SK-N-SH (cell line): ENCODE measurements around the gene C9orf78. TPM values are rescaled to one million over a fixed set of nuclear protein-coding genes. Genes with fewer than 3 reads are reported as not detected.

ENCODE experiments used
- CTCF ChIA-PET: fragments of 300-600, 350-600 bp; formaldehyde crosslinking; extraction: SDS; loops from one replicate; lab custom pipeline; 2021; lab: Yijun Ruan, JAX
- POLR2A ChIA-PET: fragments of 350-600 bp; sonication (Branson Sonifier 250); formaldehyde crosslinking; extraction: SDS; loops from one replicate; lab custom pipeline; 2020; ENCODE audit warnings: antibody characterized with exemption, inconsistent platforms; lab: Yijun Ruan, JAX
- DNase-seq: peaks from one replicate; pipeline ENCODE4 v3.0.0; 2012
- H2AFZ ChIP-seq: fragments of 200-600 bp; sonication (generic); 2 replicates; pipeline ENCODE4 v1.8.1; 2016; ENCODE audit warnings: antibody characterized with exemption, mild to moderate bottlenecking, low read depth
- H3F3A ChIP-seq: fragments of 200-600 bp; sonication (generic); replicated peaks from 2 replicates; pipeline ENCODE3; 2016; ENCODE audit warnings: antibody characterized with exemption, mild to moderate bottlenecking; ENCODE audit not compliant: insufficient read depth
- H3K27ac ChIP-seq, 2 experiments: fragments of 200-500 bp in 1 of 2; fragments of 200-600 bp in 1 of 2; sonication (Bioruptor generic) in 1 of 2; sonication (generic), shearing (Covaris generic) in 1 of 2; 2 replicates each; pipeline versions ENCODE4 v1.5.1 to v1.6.1; 2014 to 2016; ENCODE audit warnings: low read depth in 2 of 2, inconsistent platforms in 1 of 2, low read length in 1 of 2, mild to moderate bottlenecking in 1 of 2, mixed read lengths in 1 of 2
- H3K27me3 ChIP-seq: fragments of 200-600 bp; sonication (generic), shearing (Covaris generic); 2 replicates; pipeline ENCODE4 v1.6.1; 2016; ENCODE audit warnings: mixed run types; ENCODE audit not compliant: insufficient read depth
- H3K36me3 ChIP-seq, 2 experiments: fragments of 200-500 bp in 1 of 2; fragments of 200-600 bp in 1 of 2; sonication (Bioruptor generic) in 1 of 2; sonication (generic) in 1 of 2; replicated peaks in 1 of 2; 2 replicates each; pipeline versions ENCODE3 to v1.5.1; 2014 to 2016; ENCODE audit warnings: low read length in 1 of 2, mild to moderate bottlenecking in 1 of 2; ENCODE audit not compliant: insufficient read depth in 2 of 2, control insufficient read depth in 1 of 2
- H3K4me1 ChIP-seq, 2 experiments: fragments of 200-500 bp in 1 of 2; fragments of 200-600 bp in 1 of 2; sonication (Bioruptor generic) in 1 of 2; sonication (generic), shearing (Covaris generic) in 1 of 2; 2 replicates each; pipeline versions ENCODE4 v1.5.1 to v1.6.1; 2014 to 2016; ENCODE audit warnings: low read depth in 1 of 2, low read length in 1 of 2, mixed run types in 1 of 2; ENCODE audit not compliant: insufficient read depth in 2 of 2, control insufficient read depth in 1 of 2
- H3K4me2 ChIP-seq: fragments of 200-600 bp; sonication (generic), shearing (Covaris generic); 2 replicates; pipeline ENCODE4 v1.6.1; 2017; ENCODE audit warnings: mixed run types
- H3K4me3 ChIP-seq, 2 experiments: fragments of 200-500 bp in 1 of 2; fragments of 200-600 bp in 1 of 2; sonication (Bioruptor generic) in 1 of 2; sonication (generic), shearing (Covaris generic) in 1 of 2; 2 replicates each; pipeline versions ENCODE4 v1.5.1 to v1.8.1; 2014 to 2016; ENCODE audit warnings: low read depth in 2 of 2, inconsistent platforms in 1 of 2, low read length in 1 of 2, mild to moderate bottlenecking in 1 of 2, mixed read lengths in 1 of 2, moderate library complexity in 1 of 2
- H3K79me2 ChIP-seq: fragments of 200-600 bp; sonication (generic); 2 replicates; pipeline ENCODE4 v1.8.1; 2017; ENCODE audit warnings: mild to moderate bottlenecking; ENCODE audit not compliant: insufficient read depth
- H3K9ac ChIP-seq: fragments of 200-600 bp; sonication (generic); 2 replicates; pipeline ENCODE4 v1.6.1; 2017; ENCODE audit warnings: mixed run types
- H3K9me2 ChIP-seq: fragments of 200-600 bp; sonication (generic); 2 replicates; pipeline ENCODE4 v1.6.1; 2017; ENCODE audit warnings: mixed run types
- H3K9me3 ChIP-seq: fragments of 200-600 bp; sonication (generic); 2 replicates; pipeline ENCODE4 v1.6.1; 2017; ENCODE audit warnings: mixed run types, mild to moderate bottlenecking, moderate library complexity
- H4K20me1 ChIP-seq: fragments of 200-600 bp; sonication (generic); 2 replicates; pipeline ENCODE4 v1.6.1; 2017; ENCODE audit warnings: mild to moderate bottlenecking, mixed run types; ENCODE audit not compliant: insufficient read depth
- ELF1 ChIP-seq: IDR thresholded peaks from 2 replicates; pipeline ENCODE4 v1.4.0; 2012
- EP300 ChIP-seq, 2 experiments: IDR thresholded peaks; 2 replicates each; pipeline versions ENCODE4 v1.4.0 to v1.6.1; 2012; ENCODE audit warnings: borderline replicate concordance in 1 of 2, low read depth in 1 of 2, low read length in 1 of 2
- EZH2phosphoT487 ChIP-seq: fragments of 200-600 bp; sonication (generic); IDR thresholded peaks from 2 replicates; pipeline ENCODE4 v1.6.1; 2017; ENCODE audit warnings: low read depth, mixed run types, mild to moderate bottlenecking, antibody characterized with exemption, moderate library complexity, borderline replicate concordance
- FOXJ3 ChIP-seq: sonication (generic); formaldehyde crosslinking; IDR thresholded peaks from 2 replicates; pipeline ENCODE4 v1.5.1; 2020; ENCODE audit warnings: mild to moderate bottlenecking, missing genetic modification reagents
- FOXM1 ChIP-seq: IDR thresholded peaks from 2 replicates; pipeline ENCODE4 v1.4.0; 2012; ENCODE audit warnings: low read depth, mild to moderate bottlenecking
- GABPA ChIP-seq: IDR thresholded peaks from 2 replicates; pipeline ENCODE4 v1.4.0; 2012; ENCODE audit warnings: low read depth, mild to moderate bottlenecking
- JUND ChIP-seq: IDR thresholded peaks from 2 replicates; pipeline ENCODE4 v1.4.0; 2012
- MAX ChIP-seq: IDR thresholded peaks from 2 replicates; pipeline ENCODE4 v1.4.0; 2012; ENCODE audit warnings: low read depth
- MEF2A ChIP-seq: IDR thresholded peaks from 2 replicates; pipeline ENCODE4 v1.4.0; 2012; ENCODE audit warnings: low read depth, borderline replicate concordance
- MXI1 ChIP-seq: IDR thresholded peaks from 2 replicates; pipeline ENCODE4 v1.6.1; 2012; ENCODE audit warnings: mild to moderate bottlenecking, low read depth, low read length, improper control_type of control experiment
- PBX3 ChIP-seq: IDR thresholded peaks from 2 replicates; pipeline ENCODE4; 2012
- RAD21 ChIP-seq: IDR thresholded peaks from 2 replicates; pipeline ENCODE4 v1.6.1; 2012; ENCODE audit warnings: mild to moderate bottlenecking, low read length
- RFX5 ChIP-seq: IDR thresholded peaks from 2 replicates; pipeline ENCODE4 v1.6.1; 2012; ENCODE audit warnings: mild to moderate bottlenecking, improper control_type of control experiment, low read length
- SMC3 ChIP-seq: IDR thresholded peaks from 2 replicates; pipeline ENCODE4 v1.6.1; 2012; ENCODE audit warnings: low read depth, low read length, improper control_type of control experiment
- TAF1 ChIP-seq: IDR thresholded peaks from 2 replicates; pipeline ENCODE4 v1.6.1; 2012; ENCODE audit warnings: low read depth, mild to moderate bottlenecking, low read length, moderate library complexity, borderline replicate concordance
- USF1 ChIP-seq: IDR thresholded peaks from 2 replicates; pipeline ENCODE4 v1.4.0; 2012; ENCODE audit warnings: low read depth, borderline replicate concordance
- WGBS: methylation state at CpG from one replicate; pipeline ENCODE4 v1.1.6; 2017; ENCODE audit warnings: low lambda C conversion rate; 5-methylcytosine and 5-hydroxymethylcytosine counted together
- polyA plus RNA-seq, 3 experiments: library from polyadenylated mRNA; depleted of rRNA; stranded (reverse); fragments of >200 nt; gene quantifications; 2 replicates each; pipeline ENCODE4 v1.2.3, GENCODE V29; 2012
- TF ChIP-seq, protein P1 (sequence below): fragments of 150-350 bp; IDR thresholded peaks from 2 replicates; pipeline ENCODE4 v1.6.1; 2016; ENCODE audit warnings: mild to moderate bottlenecking, low read depth, low read length
- TF ChIP-seq, protein P2 (sequence below): fragments of 150-350 bp; IDR thresholded peaks from 2 replicates; pipeline ENCODE4 v1.6.1; 2017; ENCODE audit warnings: antibody characterized with exemption, low read length, low read depth, borderline replicate concordance

Gene C9orf78
- polyA plus RNA-seq, 1 of the 3 experiments (the other 2 are of a cell fraction), result 59.2 TPM

DNA sequence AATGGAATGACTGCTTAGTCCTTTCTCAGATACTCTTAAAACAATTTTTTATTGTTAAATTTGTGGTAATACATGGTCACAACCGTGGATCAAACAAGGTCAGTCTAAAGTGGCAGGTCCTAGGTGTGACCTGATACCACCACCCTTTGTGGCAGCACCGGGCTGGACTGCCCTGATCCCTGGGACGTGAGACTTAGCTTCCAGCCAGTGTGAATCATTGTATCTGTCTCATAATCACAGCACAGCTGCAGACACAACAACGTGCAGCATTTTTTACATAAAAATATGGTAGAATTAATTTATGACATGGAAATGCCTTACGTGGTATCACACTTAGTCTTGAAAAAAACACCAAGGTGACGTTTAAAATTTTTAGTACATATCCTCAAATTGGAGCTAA, 24.3 kb downstream of the C9orf78 start:
- no peak overlapping the region for H3K4me3 ChIP-seq
- WGBS, result 77% methylated on average over 6 of the region's 6 CpGs
- peaks cover 1 to 58% of the 10 kb centered on the region in 2 experiments for H3K36me3 ChIP-seq
- H3K9me3 ChIP-seq, result no peaks in the 10 kb centered on the region
- H4K20me1 ChIP-seq, result no peaks in the 10 kb centered on the region
- peaks cover 19% of the 10 kb centered on the region for H3F3A ChIP-seq
- no peak overlapping the region for H3K4me2 ChIP-seq
- no peaks in the 10 kb centered on the region for H3K27me3 ChIP-seq
- no peak overlapping the region for H3K9ac ChIP-seq
- H3K9me2 ChIP-seq, result no peaks in the 10 kb centered on the region
- POLR2A ChIA-PET, result interaction anchor here (0.6 to 1.2 kb wide), 2 partner anchors 8 to 181 kb away, joined by 3 read pairs; no protein-coding TSS in a partner anchor
- peaks cover 8% of the 10 kb centered on the region; the same call in 1 of the 2 replicates for H3K79me2 ChIP-seq
- no peak overlapping the region for H2AFZ ChIP-seq
- no peak for TF ChIP-seq FOXJ3 (CRISPR knock-in tag)
- TF ChIP-seq RAD21, result no peak
- no peak for TF ChIP-seq TAF1
- no peak for TF ChIP-seq PBX3
- no peak for TF ChIP-seq GABPA
- no peak for TF ChIP-seq JUND
- TF ChIP-seq, protein P1, sequence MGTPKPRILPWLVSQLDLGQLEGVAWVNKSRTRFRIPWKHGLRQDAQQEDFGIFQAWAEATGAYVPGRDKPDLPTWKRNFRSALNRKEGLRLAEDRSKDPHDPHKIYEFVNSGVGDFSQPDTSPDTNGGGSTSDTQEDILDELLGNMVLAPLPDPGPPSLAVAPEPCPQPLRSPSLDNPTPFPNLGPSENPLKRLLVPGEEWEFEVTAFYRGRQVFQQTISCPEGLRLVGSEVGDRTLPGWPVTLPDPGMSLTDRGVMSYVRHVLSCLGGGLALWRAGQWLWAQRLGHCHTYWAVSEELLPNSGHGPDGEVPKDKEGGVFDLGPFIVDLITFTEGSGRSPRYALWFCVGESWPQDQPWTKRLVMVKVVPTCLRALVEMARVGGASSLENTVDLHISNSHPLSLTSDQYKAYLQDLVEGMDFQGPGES, result no peak
- TF ChIP-seq MXI1, result no peak
- no peak for TF ChIP-seq EP300 (IDR thresholded peaks at IDR 0.05; ENCODE audit: borderline replicate concordance in 1 of 2, low read depth in 1 of 2, low read length in 1 of 2)
- TF ChIP-seq, protein P2, sequence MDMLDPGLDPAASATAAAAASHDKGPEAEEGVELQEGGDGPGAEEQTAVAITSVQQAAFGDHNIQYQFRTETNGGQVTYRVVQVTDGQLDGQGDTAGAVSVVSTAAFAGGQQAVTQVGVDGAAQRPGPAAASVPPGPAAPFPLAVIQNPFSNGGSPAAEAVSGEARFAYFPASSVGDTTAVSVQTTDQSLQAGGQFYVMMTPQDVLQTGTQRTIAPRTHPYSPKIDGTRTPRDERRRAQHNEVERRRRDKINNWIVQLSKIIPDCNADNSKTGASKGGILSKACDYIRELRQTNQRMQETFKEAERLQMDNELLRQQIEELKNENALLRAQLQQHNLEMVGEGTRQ, result no peak
- no peak for TF ChIP-seq MEF2A
- TF ChIP-seq RFX5, result no peak
- TF ChIP-seq EZH2phosphoT487, result no peak
- no peak for TF ChIP-seq ELF1
- no peak for TF ChIP-seq FOXM1
- no peak for TF ChIP-seq SMC3
- TF ChIP-seq MAX, result no peak
- no peak for TF ChIP-seq USF1
- H3K4me1 ChIP-seq, result peaks cover 0 to 2% of the 10 kb centered on the region in 2 experiments; a peak in 2 of 4 replicates
- no peak for DNase-seq
- H3K27ac ChIP-seq, result no peak overlapping the region
- CTCF ChIA-PET, result interaction anchor here (0.7 to 3.8 kb wide), 5 partner anchors 13 to 232 kb away, joined by 3 to 12 read pairs (median 3); partner anchors contain the start of gene TOR1A
